Osteocyte (in vitro differentiated cells): ENCODE measurements around the gene RNF112. TPM values are rescaled to one million over a fixed set of nuclear protein-coding genes. Genes with fewer than 3 reads are reported as not detected.

ENCODE experiments used
- DNase-seq: peaks from one replicate; pipeline ENCODE4 v3.0.0; 2021; ENCODE audit warnings: mixed read lengths; ENCODE audit not compliant: unreplicated experiment; ENCODE audit errors: extremely low spot score
- H3K27ac Mint-ChIP-seq: one replicate; pipeline ENCODE4 v1.8.0; 2021; ENCODE audit warnings: mild to moderate bottlenecking, mixed read lengths; ENCODE audit not compliant: unreplicated experiment
- H3K27me3 Mint-ChIP-seq: one replicate; pipeline ENCODE4 v1.8.0; 2021; ENCODE audit warnings: mixed read lengths; ENCODE audit not compliant: unreplicated experiment
- H3K36me3 Mint-ChIP-seq: one replicate; pipeline ENCODE4 v1.8.0; 2021; ENCODE audit warnings: mixed read lengths; ENCODE audit not compliant: unreplicated experiment
- H3K4me1 Mint-ChIP-seq: one replicate; pipeline ENCODE4 v1.8.0; 2021; ENCODE audit warnings: mixed read lengths; ENCODE audit not compliant: unreplicated experiment
- H3K4me3 Mint-ChIP-seq: one replicate; pipeline ENCODE4 v1.8.0; 2021; ENCODE audit warnings: mild to moderate bottlenecking, moderate library complexity, mixed read lengths; ENCODE audit not compliant: unreplicated experiment
- H3K9me3 Mint-ChIP-seq: one replicate; pipeline ENCODE4 v1.8.0; 2021; ENCODE audit warnings: mixed read lengths; ENCODE audit not compliant: unreplicated experiment
- total RNA-seq: library from RNA; stranded (reverse); gene quantifications from 2 replicates; pipeline ENCODE4 v1.2.1, GENCODE V29; 2021
- TF ChIP-seq, protein P1 (sequence below): fragments of 200-600 bp; sonication (generic); IDR thresholded peaks from 2 replicates; pipeline ENCODE4 v1.5.0; 2021; ENCODE audit warnings: antibody characterized with exemption, mild to moderate bottlenecking, moderate library complexity

RNF112 gene
- total RNA-seq, 1 donor from 2014 or later: 0.89 TPM

GRCh38 chr17:19421926-19422325, 10.9 kb downstream of the RNF112 start:
- H3K27ac Mint-ChIP-seq: no peak overlapping the region
- H3K36me3 Mint-ChIP-seq: no peaks in the 10 kb centered on the region
- H3K4me1 Mint-ChIP-seq: no peaks in the 10 kb centered on the region
- no peaks in the 10 kb centered on the region for H3K9me3 Mint-ChIP-seq
- TF ChIP-seq, protein P1, sequence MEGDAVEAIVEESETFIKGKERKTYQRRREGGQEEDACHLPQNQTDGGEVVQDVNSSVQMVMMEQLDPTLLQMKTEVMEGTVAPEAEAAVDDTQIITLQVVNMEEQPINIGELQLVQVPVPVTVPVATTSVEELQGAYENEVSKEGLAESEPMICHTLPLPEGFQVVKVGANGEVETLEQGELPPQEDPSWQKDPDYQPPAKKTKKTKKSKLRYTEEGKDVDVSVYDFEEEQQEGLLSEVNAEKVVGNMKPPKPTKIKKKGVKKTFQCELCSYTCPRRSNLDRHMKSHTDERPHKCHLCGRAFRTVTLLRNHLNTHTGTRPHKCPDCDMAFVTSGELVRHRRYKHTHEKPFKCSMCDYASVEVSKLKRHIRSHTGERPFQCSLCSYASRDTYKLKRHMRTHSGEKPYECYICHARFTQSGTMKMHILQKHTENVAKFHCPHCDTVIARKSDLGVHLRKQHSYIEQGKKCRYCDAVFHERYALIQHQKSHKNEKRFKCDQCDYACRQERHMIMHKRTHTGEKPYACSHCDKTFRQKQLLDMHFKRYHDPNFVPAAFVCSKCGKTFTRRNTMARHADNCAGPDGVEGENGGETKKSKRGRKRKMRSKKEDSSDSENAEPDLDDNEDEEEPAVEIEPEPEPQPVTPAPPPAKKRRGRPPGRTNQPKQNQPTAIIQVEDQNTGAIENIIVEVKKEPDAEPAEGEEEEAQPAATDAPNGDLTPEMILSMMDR: no peak
- no peak overlapping the region for H3K4me3 Mint-ChIP-seq
- no peak for DNase-seq
- peaks cover 7% of the 10 kb centered on the region for H3K27me3 Mint-ChIP-seq

GRCh38 chr17:19424934-19425868, 14.2 kb downstream of the RNF112 start:
- Mint-ChIP-seq H3K9me3 (no peaks in the 10 kb centered on the region), H3K27ac (no peak overlapping the region), H3K27me3 (peaks cover 13% of the 10 kb centered on the region), H3K4me1 (no peaks in the 10 kb centered on the region), H3K36me3 (no peaks in the 10 kb centered on the region), H3K4me3 (no peak overlapping the region)
- DNase-seq: no peak
- TF ChIP-seq, protein P1: no peak

GRCh38 chr17:19426631-19427030, 15.6 kb downstream of the RNF112 start:
- TF ChIP-seq, protein P1: no peak
- no peak for DNase-seq
- no peak overlapping the region for H3K4me3 Mint-ChIP-seq
- no peaks in the 10 kb centered on the region for H3K36me3 Mint-ChIP-seq
- no peak overlapping the region for H3K27ac Mint-ChIP-seq
- H3K4me1 Mint-ChIP-seq: no peaks in the 10 kb centered on the region
- H3K27me3 Mint-ChIP-seq: peaks cover 7% of the 10 kb centered on the region
- H3K9me3 Mint-ChIP-seq: no peaks in the 10 kb centered on the region

DNA sequence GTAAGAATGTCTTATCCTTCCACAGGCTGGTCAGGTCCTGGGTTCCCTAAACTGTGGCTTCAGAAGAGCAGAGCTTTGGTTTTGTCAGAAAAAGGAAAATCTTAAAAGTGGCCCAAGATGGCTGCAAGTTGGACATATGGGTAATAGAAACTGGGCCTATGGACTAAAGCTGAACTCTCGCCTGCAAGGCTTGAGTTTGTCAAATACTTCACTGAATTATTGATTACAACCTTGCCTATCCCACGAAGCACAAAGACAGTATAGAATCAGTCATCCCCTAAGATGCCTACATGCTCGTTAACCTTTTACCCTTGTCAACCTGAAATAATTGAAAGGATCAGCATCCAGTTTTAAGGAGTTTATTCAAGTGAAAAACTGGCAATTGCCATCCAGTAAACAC, 20.7 kb downstream of the RNF112 start:
- no peak for DNase-seq
- Mint-ChIP-seq H3K36me3 (no peaks in the 10 kb centered on the region), H3K4me3 (no peak overlapping the region), H3K4me1 (no peaks in the 10 kb centered on the region), H3K27ac (no peak overlapping the region), H3K9me3 (no peaks in the 10 kb centered on the region), H3K27me3 (peaks cover 8% of the 10 kb centered on the region)
- TF ChIP-seq, protein P1: no peak

- DNase-seq: no peak
- no peaks in the 10 kb centered on the region for H3K9me3 Mint-ChIP-seq
- no peaks in the 10 kb centered on the region for H3K36me3 Mint-ChIP-seq
- H3K4me1 Mint-ChIP-seq: no peaks in the 10 kb centered on the region
- no peak overlapping the region for H3K27ac Mint-ChIP-seq
- H3K4me3 Mint-ChIP-seq: no peak overlapping the region
- H3K27me3 Mint-ChIP-seq: peaks cover 21% of the 10 kb centered on the region
- TF ChIP-seq, protein P1: no peak
Observed at GRCh38 chr17:19433255-19433654, 22.2 kb downstream of the RNF112 start.
